Activated CD4-positive, alpha-beta T cell treated with anti-CD3 and anti-CD28 coated beads, Interleukin-2, amount 10 ng/mL, durations not matched to agents 7 days and 5 days (primary cell): ENCODE data around the gene C5orf46. TPM values are rescaled to one million over a fixed set of nuclear protein-coding genes. Genes with fewer than 3 reads are reported as not detected.
"Not testable (repeated sequence)": the region's sequence is repeated elsewhere in the genome, so short reads cannot be mapped to it uniquely, and the experiment has no call there.

Experiments used
- CTCF ChIA-PET: fragments of 350-600 bp; sonication (Branson Sonifier 250); formaldehyde crosslinking; loops from one replicate; lab custom pipeline; 2021; ENCODE audit warnings: antibody characterized with exemption; lab: Charles Lee
- POLR2A ChIA-PET: fragments of 350-600 bp; sonication (Branson Sonifier 250); formaldehyde crosslinking; loops from one replicate; lab custom pipeline; 2021; ENCODE audit warnings: antibody characterized with exemption; lab: Charles Lee
- DNase-seq: peaks from one replicate; pipeline ENCODE4 v3.0.0-alpha.2; 2020
- H3K27ac Mint-ChIP-seq: one replicate; pipeline ENCODE4 v1.8.0; 2021; ENCODE audit warnings: mild to moderate bottlenecking, moderate library complexity, mixed read lengths
- H3K27me3 Mint-ChIP-seq: one replicate; pipeline ENCODE4 v1.8.0; 2021; ENCODE audit warnings: mixed read lengths
- H3K36me3 Mint-ChIP-seq: one replicate; pipeline ENCODE4 v1.8.0; 2021; ENCODE audit warnings: low read depth, mixed read lengths
- H3K4me1 Mint-ChIP-seq: one replicate; pipeline ENCODE4 v1.8.0; 2021; ENCODE audit warnings: mixed read lengths
- H3K4me3 Mint-ChIP-seq: one replicate; pipeline ENCODE4 v1.8.0; 2021; ENCODE audit warnings: mild to moderate bottlenecking, moderate library complexity, mixed read lengths
- H3K9me3 Mint-ChIP-seq: one replicate; pipeline ENCODE4 v1.8.0; 2021; ENCODE audit warnings: mixed read lengths
- total RNA-seq, 2 experiments: library from RNA; stranded (reverse); gene quantifications; one replicate each; pipeline ENCODE4 v1.2.3, GENCODE V29; 2021

Gene C5orf46
- total RNA-seq, 2 experiments from 2014 or later: not detected

GRCh38 chr5:147882586-147883313, 23.6 kb downstream of the C5orf46 start:
- Mint-ChIP-seq H3K4me1 (no peaks in the 10 kb centered on the region), H3K27me3 (peaks cover 8% of the 10 kb centered on the region), H3K9me3 (no peaks in the 10 kb centered on the region), H3K36me3 (no peaks in the 10 kb centered on the region), H3K27ac (no peak overlapping the region), H3K4me3 (no peak overlapping the region)
- CTCF ChIA-PET: no interaction called here
- DNase-seq: no peak
- POLR2A ChIA-PET: no interaction called here

- peaks cover 8% of the 10 kb centered on the region for H3K27me3 Mint-ChIP-seq
- DNase-seq: no peak
- ChIA-PET CTCF (no interaction called here), POLR2A (no interaction called here)
- H3K4me3 Mint-ChIP-seq: no peak overlapping the region
- no peaks in the 10 kb centered on the region for H3K9me3 Mint-ChIP-seq
- no peak overlapping the region for H3K27ac Mint-ChIP-seq
- no peaks in the 10 kb centered on the region for H3K4me1 Mint-ChIP-seq
- H3K36me3 Mint-ChIP-seq: no peaks in the 10 kb centered on the region
Observed at GRCh38 chr5:147880487-147880886, 25.9 kb downstream of the C5orf46 start.

- ChIA-PET POLR2A (no interaction called here), CTCF (no interaction called here)
- no peaks in the 10 kb centered on the region for H3K9me3 Mint-ChIP-seq
- H3K27me3 Mint-ChIP-seq: peaks cover 6% of the 10 kb centered on the region
- no peak overlapping the region for H3K27ac Mint-ChIP-seq
- H3K4me3 Mint-ChIP-seq: no peak overlapping the region
- H3K36me3 Mint-ChIP-seq: no peaks in the 10 kb centered on the region
- DNase-seq: no peak
- H3K4me1 Mint-ChIP-seq: no peaks in the 10 kb centered on the region
Observed at GRCh38 chr5:147879784-147880183, 26.6 kb downstream of the C5orf46 start.

- ChIA-PET POLR2A (no interaction called here), CTCF (no interaction called here)
- H3K27ac Mint-ChIP-seq: no peak within 1 kb of the TSS
- no peaks in the 10 kb centered on the region for H3K4me1 Mint-ChIP-seq
- H3K27me3 Mint-ChIP-seq: peaks cover 4% of the 10 kb centered on the region
- H3K4me3 Mint-ChIP-seq: no peak within 1 kb of the TSS
- DNase-seq: no peak
- H3K9me3 Mint-ChIP-seq: no peaks in the 10 kb centered on the region
- no peaks in the 10 kb centered on the region for H3K36me3 Mint-ChIP-seq
Observed at GRCh38 chr5:147878066-147878759, 28.1 kb downstream of the C5orf46 start, which contains the start of gene SCGB3A2. SCGB3A2 (plus strand) TSS chr5:147878711; CDS start chr5:147878804, 93 bp downstream.

GRCh38 chr5:147876626-147877025, 29.7 kb downstream of the C5orf46 start:
- CTCF ChIA-PET: no interaction called here
- no peak overlapping the region for H3K27ac Mint-ChIP-seq
- no peak for DNase-seq
- POLR2A ChIA-PET: no interaction called here
- no peaks in the 10 kb centered on the region for H3K36me3 Mint-ChIP-seq
- H3K4me1 Mint-ChIP-seq: no peaks in the 10 kb centered on the region
- peaks cover 4% of the 10 kb centered on the region for H3K27me3 Mint-ChIP-seq
- H3K4me3 Mint-ChIP-seq: no peak overlapping the region
- no peaks in the 10 kb centered on the region for H3K9me3 Mint-ChIP-seq

GRCh38 chr5:147876141-147876540, 30.2 kb downstream of the C5orf46 start:
- POLR2A ChIA-PET: no interaction called here

GRCh38 chr5:147874910-147875367, 31.4 kb downstream of the C5orf46 start:
- no peaks in the 10 kb centered on the region for H3K4me1 Mint-ChIP-seq
- ChIA-PET POLR2A (no interaction called here), CTCF (no interaction called here)
- peaks cover 4% of the 10 kb centered on the region for H3K27me3 Mint-ChIP-seq
- no peaks in the 10 kb centered on the region for H3K9me3 Mint-ChIP-seq
- no peak overlapping the region for H3K4me3 Mint-ChIP-seq
- no peak for DNase-seq
- H3K27ac Mint-ChIP-seq: no peak overlapping the region
- H3K36me3 Mint-ChIP-seq: no peaks in the 10 kb centered on the region

More at GRCh38 chr5:147876141-147876540, 30.2 kb downstream of the C5orf46 start:
- no peak overlapping the region for H3K27ac Mint-ChIP-seq
- peaks cover 4% of the 10 kb centered on the region for H3K27me3 Mint-ChIP-seq
- no peaks in the 10 kb centered on the region for H3K36me3 Mint-ChIP-seq
- H3K9me3 Mint-ChIP-seq: no peaks in the 10 kb centered on the region
- DNase-seq: no peak
- CTCF ChIA-PET: no interaction called here
- H3K4me3 Mint-ChIP-seq: no peak overlapping the region
- H3K4me1 Mint-ChIP-seq: no peaks in the 10 kb centered on the region

- H3K36me3 Mint-ChIP-seq, H3K27ac Mint-ChIP-seq, H3K4me3 Mint-ChIP-seq, H3K27me3 Mint-ChIP-seq, DNase-seq, H3K9me3 Mint-ChIP-seq, H3K4me1 Mint-ChIP-seq, CTCF ChIA-PET, POLR2A ChIA-PET: not testable (repeated sequence)
Observed at GRCh38 chr5:147874118-147874875, 32.0 kb downstream of the C5orf46 start.

- not testable (repeated sequence) for H3K4me1 Mint-ChIP-seq
Observed at GRCh38 chr5:147872744-147873435, 33.4 kb downstream of the C5orf46 start.

GRCh38 chr5:147871980-147872549, 34.3 kb downstream of the C5orf46 start:
- CTCF ChIA-PET, DNase-seq, H3K9me3 Mint-ChIP-seq, H3K36me3 Mint-ChIP-seq, H3K27ac Mint-ChIP-seq, H3K27me3 Mint-ChIP-seq, H3K4me3 Mint-ChIP-seq, H3K4me1 Mint-ChIP-seq, POLR2A ChIA-PET: not testable (repeated sequence)

More at GRCh38 chr5:147872744-147873435, 33.4 kb downstream of the C5orf46 start:
- H3K36me3 Mint-ChIP-seq, CTCF ChIA-PET, DNase-seq, H3K27ac Mint-ChIP-seq, H3K27me3 Mint-ChIP-seq, H3K9me3 Mint-ChIP-seq, H3K4me3 Mint-ChIP-seq, POLR2A ChIA-PET: not testable (repeated sequence)

GRCh38 chr5:147869892-147870291, 36.4 kb downstream of the C5orf46 start:
- H3K27me3 Mint-ChIP-seq, H3K4me3 Mint-ChIP-seq, H3K4me1 Mint-ChIP-seq, H3K27ac Mint-ChIP-seq, H3K36me3 Mint-ChIP-seq, DNase-seq, POLR2A ChIA-PET, H3K9me3 Mint-ChIP-seq, CTCF ChIA-PET: not testable (repeated sequence)

- ChIA-PET POLR2A (no interaction called here), CTCF (no interaction called here)
- Mint-ChIP-seq H3K4me3 (no peak overlapping the region), H3K36me3 (no peaks in the 10 kb centered on the region), H3K27ac (no peak overlapping the region), H3K4me1 (no peaks in the 10 kb centered on the region), H3K27me3 (no peaks in the 10 kb centered on the region), H3K9me3 (no peaks in the 10 kb centered on the region)
- no peak for DNase-seq
Observed at GRCh38 chr5:147869112-147869511, 37.2 kb downstream of the C5orf46 start.
